Panc1 (cell line): ENCODE measurements around the gene ZC3H12C. TPM values are rescaled to one million over a fixed set of nuclear protein-coding genes. Genes with fewer than 3 reads are reported as not detected.

Experiments
- ATAC-seq: fragments of 200-7000 bp; cut with Tn5 transposase; 2 replicates; pipeline ENCODE4 v1.9.1; 2020; ENCODE audit warnings: mild to moderate bottlenecking, moderate library complexity
- BruUV-seq: library from RNA; stranded (reverse); fragments of 400-500 nt; replicated peaks from 2 replicates; lab custom pipeline; 2021; lab: Mats Ljungman, UMichigan
- CTCF ChIA-PET: fragments of 300-600 bp; sonication (Branson Sonifier 250); formaldehyde crosslinking; loops from one replicate; lab custom pipeline; 2022; ENCODE audit warnings: antibody characterized with exemption; lab: Charles Lee
- POLR2A ChIA-PET: fragments of 300-600 bp; sonication (Branson Sonifier 250); formaldehyde crosslinking; loops from one replicate; lab custom pipeline; 2022; ENCODE audit warnings: antibody characterized with exemption; lab: Charles Lee
- DNase-seq: peaks from one replicate; pipeline ENCODE4 v3.0.0-alpha.2; 2010; ENCODE audit warnings: low read depth, low spot score
- H3K27ac ChIP-seq: 2 replicates; pipeline ENCODE4 v1.5.1; 2011; ENCODE audit warnings: mild to moderate bottlenecking, low read length, inconsistent platforms
- H3K27me3 ChIP-seq: fragments of 200-500 bp; sonication (Bioruptor generic); 2 replicates; pipeline ENCODE4 v1.6.0; 2014; ENCODE audit warnings: low read length, inconsistent platforms; ENCODE audit not compliant: control insufficient read depth, insufficient read depth
- H3K36me3 ChIP-seq: fragments of 200-500 bp; sonication (Bioruptor generic); 2 replicates; pipeline ENCODE4 v1.5.1; 2014; ENCODE audit warnings: inconsistent platforms, mild to moderate bottlenecking, low read length, moderate library complexity; ENCODE audit not compliant: control insufficient read depth, insufficient read depth
- H3K4me1 ChIP-seq: 2 replicates; pipeline ENCODE4 v1.5.1; 2011; ENCODE audit warnings: inconsistent platforms, mild to moderate bottlenecking, low read length, moderate library complexity; ENCODE audit not compliant: control insufficient read depth, insufficient read depth
- H3K4me3 ChIP-seq, 2 experiments: 2 replicates each; pipeline ENCODE4 v1.5.1; 2011 to 2012; ENCODE audit warnings: low read depth in 2 of 2, low read length in 2 of 2, mild to moderate bottlenecking in 2 of 2, inconsistent platforms in 1 of 2, moderate library complexity in 1 of 2
- H3K9me3 ChIP-seq: fragments of 200-500 bp; sonication (Bioruptor generic); 2 replicates; pipeline ENCODE4 v1.5.1; 2014; ENCODE audit warnings: low read depth, mild to moderate bottlenecking, inconsistent platforms, low read length, moderate library complexity; ENCODE audit not compliant: control insufficient read depth, insufficient read depth
- POLR2AphosphoS5 ChIP-seq: IDR thresholded peaks from 2 replicates; pipeline ENCODE4 v1.6.1; 2012; ENCODE audit warnings: mild to moderate bottlenecking, low read depth, low read length, moderate library complexity
- SIN3A ChIP-seq: IDR thresholded peaks from 2 replicates; pipeline ENCODE4 v1.6.1; 2012; ENCODE audit warnings: low read depth, mild to moderate bottlenecking, low read length, moderate library complexity, borderline replicate concordance; ENCODE audit not compliant: insufficient read depth
- TCF7L2 ChIP-seq: IDR thresholded peaks from 2 replicates; pipeline ENCODE4 v1.6.1; 2011; ENCODE audit warnings: mild to moderate bottlenecking, low read depth, low read length, inconsistent platforms
- in situ Hi-C: cut with HindIII; loops from 2 replicates; pipeline ENCODE4 v1.10.0; 2016; ENCODE audit warnings: low sequenced_read_pairs, low pct_unique_long_range_greater_than_20kb
- intact Hi-C: fragments of 100-400 bp; cut with micrococcal nuclease; formaldehyde crosslinking; loops from one replicate; pipeline ENCODE4 v1.10.0; 2022; ENCODE audit not compliant: unreplicated experiment
- total RNA-seq: library from RNA; stranded (reverse); gene quantifications from one replicate; pipeline ENCODE4 v1.2.1, GENCODE V29; 2021; ENCODE audit not compliant: unreplicated experiment
- TF ChIP-seq, protein P1 (sequence below): fragments of 450-650 bp; IDR thresholded peaks from 2 replicates; pipeline ENCODE4 v1.5.1; 2017; ENCODE audit warnings: mild to moderate bottlenecking
- TF ChIP-seq, protein P2 (sequence below), 2 experiments: IDR thresholded peaks; 2 replicates each; pipeline ENCODE4 v1.6.1; 2011 to 2012; ENCODE audit warnings: low read depth in 2 of 2, control low read depth in 1 of 2, low read length in 1 of 2, mild to moderate bottlenecking in 1 of 2, moderate library complexity in 1 of 2; ENCODE audit not compliant: insufficient read depth in 1 of 2

ZC3H12C gene
- total RNA-seq, 1 experiment from 2014 or later, result 13.5 TPM

DNA sequence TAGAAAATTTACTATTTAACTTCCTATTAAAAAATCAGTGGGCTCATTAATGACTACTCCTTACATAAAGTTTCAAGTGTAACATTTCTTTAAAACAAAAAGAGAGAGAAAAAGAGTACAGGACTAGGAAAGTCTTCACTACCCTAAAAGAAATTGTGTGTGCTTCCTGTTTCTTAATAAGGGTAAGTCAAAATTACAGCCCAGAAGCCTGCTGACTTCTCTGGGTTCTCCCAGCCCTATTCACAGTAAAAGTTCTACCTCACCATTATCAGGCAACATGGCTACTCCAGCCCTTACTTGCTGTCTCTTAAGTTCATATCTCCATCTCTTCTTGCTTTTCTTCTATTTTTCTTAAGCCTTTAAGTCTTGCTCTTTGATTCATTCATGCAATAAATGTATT lies 20.3 kb upstream of the ZC3H12C start:
- TF ChIP-seq SIN3A, result no peak
- TF ChIP-seq POLR2AphosphoS5, result no peak
- TF ChIP-seq, protein P1, sequence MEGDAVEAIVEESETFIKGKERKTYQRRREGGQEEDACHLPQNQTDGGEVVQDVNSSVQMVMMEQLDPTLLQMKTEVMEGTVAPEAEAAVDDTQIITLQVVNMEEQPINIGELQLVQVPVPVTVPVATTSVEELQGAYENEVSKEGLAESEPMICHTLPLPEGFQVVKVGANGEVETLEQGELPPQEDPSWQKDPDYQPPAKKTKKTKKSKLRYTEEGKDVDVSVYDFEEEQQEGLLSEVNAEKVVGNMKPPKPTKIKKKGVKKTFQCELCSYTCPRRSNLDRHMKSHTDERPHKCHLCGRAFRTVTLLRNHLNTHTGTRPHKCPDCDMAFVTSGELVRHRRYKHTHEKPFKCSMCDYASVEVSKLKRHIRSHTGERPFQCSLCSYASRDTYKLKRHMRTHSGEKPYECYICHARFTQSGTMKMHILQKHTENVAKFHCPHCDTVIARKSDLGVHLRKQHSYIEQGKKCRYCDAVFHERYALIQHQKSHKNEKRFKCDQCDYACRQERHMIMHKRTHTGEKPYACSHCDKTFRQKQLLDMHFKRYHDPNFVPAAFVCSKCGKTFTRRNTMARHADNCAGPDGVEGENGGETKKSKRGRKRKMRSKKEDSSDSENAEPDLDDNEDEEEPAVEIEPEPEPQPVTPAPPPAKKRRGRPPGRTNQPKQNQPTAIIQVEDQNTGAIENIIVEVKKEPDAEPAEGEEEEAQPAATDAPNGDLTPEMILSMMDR, result no peak
- TF ChIP-seq, protein P2, sequence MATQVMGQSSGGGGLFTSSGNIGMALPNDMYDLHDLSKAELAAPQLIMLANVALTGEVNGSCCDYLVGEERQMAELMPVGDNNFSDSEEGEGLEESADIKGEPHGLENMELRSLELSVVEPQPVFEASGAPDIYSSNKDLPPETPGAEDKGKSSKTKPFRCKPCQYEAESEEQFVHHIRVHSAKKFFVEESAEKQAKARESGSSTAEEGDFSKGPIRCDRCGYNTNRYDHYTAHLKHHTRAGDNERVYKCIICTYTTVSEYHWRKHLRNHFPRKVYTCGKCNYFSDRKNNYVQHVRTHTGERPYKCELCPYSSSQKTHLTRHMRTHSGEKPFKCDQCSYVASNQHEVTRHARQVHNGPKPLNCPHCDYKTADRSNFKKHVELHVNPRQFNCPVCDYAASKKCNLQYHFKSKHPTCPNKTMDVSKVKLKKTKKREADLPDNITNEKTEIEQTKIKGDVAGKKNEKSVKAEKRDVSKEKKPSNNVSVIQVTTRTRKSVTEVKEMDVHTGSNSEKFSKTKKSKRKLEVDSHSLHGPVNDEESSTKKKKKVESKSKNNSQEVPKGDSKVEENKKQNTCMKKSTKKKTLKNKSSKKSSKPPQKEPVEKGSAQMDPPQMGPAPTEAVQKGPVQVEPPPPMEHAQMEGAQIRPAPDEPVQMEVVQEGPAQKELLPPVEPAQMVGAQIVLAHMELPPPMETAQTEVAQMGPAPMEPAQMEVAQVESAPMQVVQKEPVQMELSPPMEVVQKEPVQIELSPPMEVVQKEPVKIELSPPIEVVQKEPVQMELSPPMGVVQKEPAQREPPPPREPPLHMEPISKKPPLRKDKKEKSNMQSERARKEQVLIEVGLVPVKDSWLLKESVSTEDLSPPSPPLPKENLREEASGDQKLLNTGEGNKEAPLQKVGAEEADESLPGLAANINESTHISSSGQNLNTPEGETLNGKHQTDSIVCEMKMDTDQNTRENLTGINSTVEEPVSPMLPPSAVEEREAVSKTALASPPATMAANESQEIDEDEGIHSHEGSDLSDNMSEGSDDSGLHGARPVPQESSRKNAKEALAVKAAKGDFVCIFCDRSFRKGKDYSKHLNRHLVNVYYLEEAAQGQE (IDR thresholded peaks at IDR 0.05; ENCODE audit: insufficient read depth in 1 of 2, low read depth in 2 of 2, low read length in 1 of 2), result no peak
- no peak for TF ChIP-seq TCF7L2
- Histone ChIP-seq H3K36me3 (no peaks in the 10 kb centered on the region), H3K9me3 (no peaks in the 10 kb centered on the region), H3K4me1 (peaks cover 6% of the 10 kb centered on the region; the same call in 1 of the 2 replicates), H3K27me3 (no peaks in the 10 kb centered on the region), H3K27ac (no peak overlapping the region), H3K4me3 (no peak overlapping the region)
- in situ Hi-C loops, result no loop called here
- no peak for ATAC-seq
- CTCF ChIA-PET, result no interaction called here
- DNase-seq, result no peak
- BruUV-seq, result no TSS peak
- POLR2A ChIA-PET, result no interaction called here
- intact Hi-C loops, result no loop called here

DNA sequence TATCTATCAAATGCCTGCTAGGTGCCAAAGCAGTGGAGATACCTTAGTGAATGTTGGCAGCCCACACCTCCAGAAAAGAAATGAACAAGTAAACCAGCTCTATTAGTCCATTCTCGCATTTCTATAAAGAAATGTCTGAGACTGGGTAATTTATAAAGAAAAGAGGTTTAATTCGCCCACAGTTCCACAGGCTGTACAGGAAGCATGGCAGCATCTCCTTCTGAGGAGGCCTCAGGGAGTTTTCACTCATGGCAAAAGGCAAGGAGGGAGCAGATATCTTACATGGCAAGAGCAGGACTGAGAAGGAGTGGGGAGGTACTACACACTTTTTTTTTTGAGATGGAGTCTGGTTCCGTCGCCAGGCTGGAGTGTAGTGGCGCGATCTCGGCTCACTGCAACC lies 18.7 kb upstream of the ZC3H12C start:
- H3K4me3 ChIP-seq, result no peak overlapping the region
- no peaks in the 10 kb centered on the region for H3K27me3 ChIP-seq
- H3K27ac ChIP-seq, result no peak overlapping the region
- no peak for DNase-seq
- in situ Hi-C loops, result no loop called here
- H3K36me3 ChIP-seq, result no peaks in the 10 kb centered on the region
- BruUV-seq, result no TSS peak
- H3K4me1 ChIP-seq, result peaks cover 6% of the 10 kb centered on the region; the same call in 1 of the 2 replicates
- no peak for ATAC-seq
- H3K9me3 ChIP-seq, result peaks cover 8% of the 10 kb centered on the region; the same call in 1 of the 2 replicates
- POLR2A ChIA-PET, result no interaction called here
- no peak for TF ChIP-seq SIN3A
- intact Hi-C loops, result no loop called here
- CTCF ChIA-PET, result no interaction called here

DNA sequence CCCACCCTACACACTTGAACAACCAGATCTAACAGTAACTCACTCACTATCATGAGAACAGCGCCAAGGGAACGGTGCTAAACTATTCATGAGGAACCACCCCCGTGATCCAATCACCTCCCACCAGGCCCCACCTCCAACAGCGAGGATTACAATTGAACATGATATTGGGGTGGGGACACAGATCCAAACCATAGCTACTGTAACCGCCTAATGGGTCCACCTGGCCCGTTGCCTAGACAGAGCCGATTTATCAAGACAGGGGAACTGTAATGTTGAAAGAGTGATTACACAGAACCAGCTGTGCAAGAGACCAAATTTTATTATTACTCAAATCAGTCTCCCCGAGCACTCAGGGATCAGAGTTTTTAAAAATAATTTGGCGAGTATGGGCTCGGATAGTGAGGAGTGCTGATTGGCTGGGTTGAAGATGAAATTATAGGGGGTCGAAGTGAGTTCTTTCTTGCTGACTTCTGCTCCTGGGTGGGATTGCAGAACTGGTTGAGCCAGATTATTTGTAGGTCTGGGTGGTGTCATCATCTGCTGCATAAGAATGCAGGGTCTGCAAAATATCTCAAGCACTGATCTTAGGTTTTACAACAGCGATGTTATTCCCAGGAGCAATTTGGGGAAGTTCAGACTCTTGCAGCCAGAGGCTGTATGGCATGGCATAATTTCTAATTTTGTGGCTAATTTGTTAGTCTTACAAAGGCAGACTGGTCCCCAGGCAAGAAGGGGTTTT lies 17.9 kb upstream of the ZC3H12C start:
- Histone ChIP-seq H3K4me1 (peaks cover 6% of the 10 kb centered on the region; the same call in 1 of the 2 replicates), H3K27ac (no peak overlapping the region), H3K4me3 (no peak overlapping the region), H3K27me3 (no peaks in the 10 kb centered on the region), H3K36me3 (no peaks in the 10 kb centered on the region), H3K9me3 (peaks cover 10% of the 10 kb centered on the region; the same call in 1 of the 2 replicates)
- no TSS peak for BruUV-seq
- CTCF ChIA-PET, result no interaction called here
- in situ Hi-C loops (no loop called here), intact Hi-C loops (no loop called here)
- DNase-seq (no peak), ATAC-seq (no peak)
- TF ChIP-seq, protein P1, result no peak
- no peak for TF ChIP-seq POLR2AphosphoS5
- no peak for TF ChIP-seq TCF7L2
- TF ChIP-seq, protein P2 (IDR thresholded peaks at IDR 0.05; ENCODE audit: insufficient read depth in 1 of 2, low read depth in 2 of 2, low read length in 1 of 2), result no peak
- TF ChIP-seq SIN3A, result no peak
- POLR2A ChIA-PET, result no interaction called here
